CD14-positive monocyte (primary cell): Measurements from ENCODE around the gene FBXL17. TPM values are rescaled to one million over a fixed set of nuclear protein-coding genes. Genes with fewer than 3 reads are reported as not detected.

Experiments used
- DNase-seq, 3 donors: peaks; one replicate each; pipeline ENCODE4 v3.0.0-alpha.2; 2011 to 2022
- H2AFZ ChIP-seq: 2 replicates; pipeline ENCODE4 v1.6.0; 2012; ENCODE audit warnings: mild to moderate bottlenecking, low read depth, low read length, inconsistent platforms; ENCODE audit not compliant: insufficient read depth, poor library complexity, severe bottlenecking
- H3K27ac ChIP-seq, 2 donors: 1 replicate in 1 of 2; 2 replicates in 1 of 2; pipeline ENCODE4 v1.5.1; 2012 to 2013; ENCODE audit warnings: low read length in 2 of 2, control low read depth in 1 of 2, inconsistent platforms in 1 of 2, low read depth in 1 of 2, mild to moderate bottlenecking in 1 of 2
- H3K27me3 ChIP-seq, 2 donors: one replicate each; pipeline versions ENCODE4 v1.6.0 to v1.6.1; 2011 to 2013; ENCODE audit warnings: low read length in 2 of 2; ENCODE audit not compliant: control insufficient read depth in 2 of 2, insufficient read depth in 2 of 2
- H3K36me3 ChIP-seq, 2 donors: replicated peaks in 1 of 2; 1 replicate in 1 of 2; 2 replicates in 1 of 2; pipeline versions ENCODE4 v1.5.1 to v1.6.1; 2012 to 2013; ENCODE audit warnings: low read length in 2 of 2, control low read depth in 1 of 2, inconsistent platforms in 1 of 2, mild to moderate bottlenecking in 1 of 2; ENCODE audit not compliant: insufficient read depth in 2 of 2, control insufficient read depth in 1 of 2
- H3K4me1 ChIP-seq, 2 donors: 1 replicate in 1 of 2; 2 replicates in 1 of 2; pipeline versions ENCODE4 v1.5.1 to v1.6.1; 2012 to 2013; ENCODE audit warnings: low read length in 2 of 2, control low read depth in 1 of 2, inconsistent platforms in 1 of 2, mild to moderate bottlenecking in 1 of 2, moderate library complexity in 1 of 2; ENCODE audit not compliant: insufficient read depth in 2 of 2, control insufficient read depth in 1 of 2
- H3K4me2 ChIP-seq: replicated peaks from 2 replicates; pipeline ENCODE3; 2012; ENCODE audit warnings: low read length, moderate library complexity, mild to moderate bottlenecking; ENCODE audit not compliant: poor library complexity, severe bottlenecking; ENCODE audit errors: extremely low read depth
- H3K4me3 ChIP-seq, 3 experiments: fragments of 200-600 bp in 1 of 3; sonication (generic) in 1 of 3; replicated peaks in 1 of 3; 1 replicate in 2 of 3; 2 replicates in 1 of 3; pipeline ENCODE4 v1.5.1; 2011 to 2013; ENCODE audit warnings: low read length in 3 of 3, mild to moderate bottlenecking in 3 of 3, control low read depth in 2 of 3, low read depth in 2 of 3, inconsistent platforms in 1 of 3, moderate library complexity in 1 of 3
- H3K79me2 ChIP-seq: 2 replicates; pipeline ENCODE4 v1.6.0; 2012; ENCODE audit warnings: mild to moderate bottlenecking, control low read depth, inconsistent platforms, low read length, moderate library complexity; ENCODE audit not compliant: insufficient read depth
- H3K9ac ChIP-seq: 2 replicates; pipeline ENCODE4 v1.6.0; 2017; ENCODE audit warnings: low read length, mild to moderate bottlenecking; ENCODE audit not compliant: insufficient read depth, poor library complexity, severe bottlenecking
- H3K9me3 ChIP-seq, 2 donors: replicated peaks in 1 of 2; 1 replicate in 1 of 2; 2 replicates in 1 of 2; pipeline versions ENCODE4 v1.5.1 to v1.6.1; 2012 to 2013; ENCODE audit warnings: low read length in 2 of 2, control low read depth in 1 of 2; ENCODE audit not compliant: control insufficient read depth in 1 of 2, insufficient read depth in 1 of 2
- H4K20me1 ChIP-seq: 2 replicates; pipeline ENCODE4 v1.6.0; 2012; ENCODE audit warnings: mild to moderate bottlenecking, low read length, control low read depth, moderate library complexity; ENCODE audit not compliant: insufficient read depth
- H3K27ac Mint-ChIP-seq, 7 donors: one replicate each; pipeline ENCODE4 v1.8.0; 2020; ENCODE audit warnings: mild to moderate bottlenecking in 7 of 7, mixed read lengths in 7 of 7, moderate library complexity in 6 of 7, inconsistent platforms in 2 of 7
- H3K27me3 Mint-ChIP-seq, 3 donors: one replicate each; pipeline ENCODE4 v1.8.0; 2021 to 2022; ENCODE audit warnings: low read depth in 3 of 3, mild to moderate bottlenecking in 3 of 3, mixed read lengths in 3 of 3, moderate library complexity in 3 of 3, inconsistent platforms in 1 of 3
- H3K36me3 Mint-ChIP-seq, 2 donors: one replicate each; pipeline ENCODE4 v1.8.0; 2020; ENCODE audit warnings: mixed read lengths in 2 of 2, inconsistent platforms in 1 of 2, mild to moderate bottlenecking in 1 of 2
- H3K4me1 Mint-ChIP-seq: one replicate; pipeline ENCODE4 v1.8.0; 2020; ENCODE audit warnings: mild to moderate bottlenecking, mixed read lengths
- H3K4me3 Mint-ChIP-seq, 2 donors: one replicate each; pipeline ENCODE4 v1.8.0; 2020; ENCODE audit warnings: mild to moderate bottlenecking in 2 of 2, mixed read lengths in 2 of 2, moderate library complexity in 1 of 2
- H3K9me3 Mint-ChIP-seq, 7 donors: one replicate each; pipeline ENCODE4 v1.8.0; 2020 to 2022; ENCODE audit warnings: mixed read lengths in 7 of 7, mild to moderate bottlenecking in 6 of 7, moderate library complexity in 6 of 7, inconsistent platforms in 2 of 7
- CTCF ChIP-seq: fragments of 200-600 bp; IDR thresholded peaks from one replicate; pipeline ENCODE4 v1.8.0; 2022; ENCODE audit warnings: antibody characterized with exemption, mild to moderate bottlenecking
- WGBS: methylation state at CpG from one replicate; pipeline ENCODE4 v1.1.5; 2013; ENCODE audit warnings: missing lambda C conversion rate; ENCODE audit not compliant: insufficient coverage; 5-methylcytosine and 5-hydroxymethylcytosine counted together
- intact Hi-C, 2 donors: fragments of 100-400 bp; cut with micrococcal nuclease; formaldehyde crosslinking; loops; one replicate each; pipeline versions ENCODE4 v1.15.0 to v1.15.1; 2023
- polyA plus RNA-seq, 3 donors: library from polyadenylated mRNA; depleted of rRNA in 1 of 3; unstranded in 2 of 3; stranded (reverse) in 1 of 3; fragments of 300-500 nt in 2 of 3; fragments of >200 nt in 1 of 3; fragmentation: Illumina TruSeq in 2 of 3; gene quantifications; 1 replicate in 2 of 3; 2 replicates in 1 of 3; pipeline ENCODE4 v1.2.3, GENCODE V29; 2012 to 2021

FBXL17 gene
- polyA plus RNA-seq, 3 donors = 1.5 to 6.6 (median 2.0) TPM

- H3K36me3 Mint-ChIP-seq = no peaks in the 10 kb centered on the region
- Histone ChIP-seq H3K4me1 (no peaks in the 10 kb centered on the region), H4K20me1 (no peaks in the 10 kb centered on the region), H3K9me3 (no peaks in the 10 kb centered on the region), H3K4me2 (no peak overlapping the region), H3K27ac (no peak overlapping the region), H3K79me2 (no peaks in the 10 kb centered on the region), H2AFZ (no peak overlapping the region), H3K36me3 (no peaks in the 10 kb centered on the region), H3K27me3 (no peaks in the 10 kb centered on the region), H3K9ac (no peak overlapping the region), H3K4me3 (no peak overlapping the region)
- H3K4me1 Mint-ChIP-seq = no peaks in the 10 kb centered on the region
- no peak overlapping the region for H3K27ac Mint-ChIP-seq
- intact Hi-C loops = no loop called here
- no peak overlapping the region for H3K4me3 Mint-ChIP-seq
- TF ChIP-seq CTCF = no peak
- no peaks in the 10 kb centered on the region for H3K27me3 Mint-ChIP-seq
- 92% methylated on average over 2 of the region's 3 CpGs for WGBS
- no peak for DNase-seq
- peaks cover 0 to 3% (median 0%) of the 10 kb centered on the region in 7 donors for H3K9me3 Mint-ChIP-seq
Measured at GRCh38 chr5:108081707-108082106, 300.2 kb downstream of the FBXL17 start.

DNA sequence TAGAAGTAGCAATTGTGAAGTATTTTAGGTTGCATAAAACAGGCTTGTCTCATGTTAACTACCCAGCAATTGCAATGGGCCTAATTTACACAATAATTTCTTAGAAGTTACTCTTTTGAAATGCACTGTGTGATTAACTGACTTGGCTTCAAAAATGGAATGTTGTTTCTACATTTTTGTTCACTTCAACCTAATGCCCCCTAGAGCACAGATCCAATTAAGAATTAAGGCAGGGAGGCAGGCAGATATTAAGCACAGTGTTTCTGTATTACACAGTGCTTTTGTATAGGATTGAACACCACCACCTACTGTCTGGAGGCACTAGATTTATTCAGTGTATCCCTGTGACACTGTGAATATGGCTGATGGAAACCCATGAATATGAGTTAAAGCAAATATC, 302.1 kb downstream of the FBXL17 start:
- Histone ChIP-seq H3K27me3 (no peaks in the 10 kb centered on the region), H2AFZ (no peak overlapping the region), H3K4me3 (no peak overlapping the region), H3K4me1 (no peaks in the 10 kb centered on the region), H3K9me3 (no peaks in the 10 kb centered on the region), H3K9ac (no peak overlapping the region), H3K4me2 (no peak overlapping the region), H3K27ac (no peak overlapping the region), H3K79me2 (no peaks in the 10 kb centered on the region), H4K20me1 (no peaks in the 10 kb centered on the region), H3K36me3 (no peaks in the 10 kb centered on the region)
- H3K27me3 Mint-ChIP-seq = no peaks in the 10 kb centered on the region
- no peak overlapping the region for H3K4me3 Mint-ChIP-seq
- no peaks in the 10 kb centered on the region for H3K4me1 Mint-ChIP-seq
- no peaks in the 10 kb centered on the region for H3K36me3 Mint-ChIP-seq
- no peak overlapping the region for H3K27ac Mint-ChIP-seq
- H3K9me3 Mint-ChIP-seq = peaks cover 0 to 8% (median 0%) of the 10 kb centered on the region in 7 donors
- TF ChIP-seq CTCF = no peak
- DNase-seq = no peak
- intact Hi-C loops = no loop called here
